ENCODE data around the gene PICALM.

- no peak for TF ChIP-seq CTCF (conservative IDR thresholded peaks at IDR 0.05; ENCODE audit: low read depth, low read length)
- no peak for TF ChIP-seq MAZ (IDR thresholded peaks at IDR 0.05; ENCODE audit: borderline replicate concordance, low read depth, low read length)
- 0 out of 2 replicates have a peak, but pooled peaks have one; percentile 11 for TF ChIP-seq FOS (IDR thresholded peaks at IDR 0.05; ENCODE audit: low read depth, low read length)
- no peak for TF ChIP-seq RCOR1 (IDR thresholded peaks at IDR 0.05; ENCODE audit: insufficient replicate concordance, low read length)
- no peak for TF ChIP-seq POLR2A (IDR thresholded peaks at IDR 0.05; ENCODE audit: low read depth, low read length)
- TF ChIP-seq RAD21 (IDR thresholded peaks at IDR 0.05; ENCODE audit: low read length), result no peak
- TF ChIP-seq NFE2L2 (IDR thresholded peaks at IDR 0.05; ENCODE audit: low read depth, low read length), result no peak
- TF ChIP-seq RFX5 (IDR thresholded peaks at IDR 0.05; ENCODE audit: low read depth, low read length), result no peak
- TF ChIP-seq BHLHE40 (IDR thresholded peaks at IDR 0.05; ENCODE audit: low read depth, low read length), result no peak
These were observed 113.4 kb downstream of the PICALM start for GRCh38 chr11:85955531-85955930.

Measured in IMR-90 (cell line).